ENCODE data around the gene IFI30.

DNA sequence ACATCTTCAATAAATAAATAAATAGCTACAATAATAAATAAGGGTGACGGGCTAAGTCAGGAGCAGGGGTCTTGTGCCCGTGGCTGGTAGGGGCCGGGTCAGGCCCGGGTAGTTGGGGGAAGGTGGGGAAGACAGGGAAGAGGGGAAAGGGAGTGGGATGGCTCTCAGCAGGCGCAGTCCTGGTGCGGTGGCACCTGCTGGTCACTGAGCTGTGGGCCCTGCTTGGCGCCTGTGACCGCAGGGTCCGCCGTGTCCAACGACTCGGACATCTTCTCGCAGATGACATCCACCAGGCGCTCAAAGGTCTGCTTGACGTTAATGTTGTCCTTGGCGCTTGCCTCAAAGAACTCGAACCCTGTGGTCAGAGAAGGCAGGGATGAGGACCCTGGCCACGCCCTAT is 23.7 kb downstream of the IFI30 start:
- TF ChIP-seq POLR2A (IDR thresholded peaks at IDR 0.05): no peak
- TF ChIP-seq, protein P1, sequence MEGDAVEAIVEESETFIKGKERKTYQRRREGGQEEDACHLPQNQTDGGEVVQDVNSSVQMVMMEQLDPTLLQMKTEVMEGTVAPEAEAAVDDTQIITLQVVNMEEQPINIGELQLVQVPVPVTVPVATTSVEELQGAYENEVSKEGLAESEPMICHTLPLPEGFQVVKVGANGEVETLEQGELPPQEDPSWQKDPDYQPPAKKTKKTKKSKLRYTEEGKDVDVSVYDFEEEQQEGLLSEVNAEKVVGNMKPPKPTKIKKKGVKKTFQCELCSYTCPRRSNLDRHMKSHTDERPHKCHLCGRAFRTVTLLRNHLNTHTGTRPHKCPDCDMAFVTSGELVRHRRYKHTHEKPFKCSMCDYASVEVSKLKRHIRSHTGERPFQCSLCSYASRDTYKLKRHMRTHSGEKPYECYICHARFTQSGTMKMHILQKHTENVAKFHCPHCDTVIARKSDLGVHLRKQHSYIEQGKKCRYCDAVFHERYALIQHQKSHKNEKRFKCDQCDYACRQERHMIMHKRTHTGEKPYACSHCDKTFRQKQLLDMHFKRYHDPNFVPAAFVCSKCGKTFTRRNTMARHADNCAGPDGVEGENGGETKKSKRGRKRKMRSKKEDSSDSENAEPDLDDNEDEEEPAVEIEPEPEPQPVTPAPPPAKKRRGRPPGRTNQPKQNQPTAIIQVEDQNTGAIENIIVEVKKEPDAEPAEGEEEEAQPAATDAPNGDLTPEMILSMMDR (IDR thresholded peaks at IDR 0.05): no peak
